ENCODE data around the gene IL20RA.

- no peak for TF ChIP-seq SP4 (IDR thresholded peaks at IDR 0.05; ENCODE audit: low read length)
- no peak for TF ChIP-seq MAX (IDR thresholded peaks at IDR 0.05)
- TF ChIP-seq JUN (IDR thresholded peaks at IDR 0.05; ENCODE audit: low read depth, low read length): no peak
- TF ChIP-seq, protein P1, sequence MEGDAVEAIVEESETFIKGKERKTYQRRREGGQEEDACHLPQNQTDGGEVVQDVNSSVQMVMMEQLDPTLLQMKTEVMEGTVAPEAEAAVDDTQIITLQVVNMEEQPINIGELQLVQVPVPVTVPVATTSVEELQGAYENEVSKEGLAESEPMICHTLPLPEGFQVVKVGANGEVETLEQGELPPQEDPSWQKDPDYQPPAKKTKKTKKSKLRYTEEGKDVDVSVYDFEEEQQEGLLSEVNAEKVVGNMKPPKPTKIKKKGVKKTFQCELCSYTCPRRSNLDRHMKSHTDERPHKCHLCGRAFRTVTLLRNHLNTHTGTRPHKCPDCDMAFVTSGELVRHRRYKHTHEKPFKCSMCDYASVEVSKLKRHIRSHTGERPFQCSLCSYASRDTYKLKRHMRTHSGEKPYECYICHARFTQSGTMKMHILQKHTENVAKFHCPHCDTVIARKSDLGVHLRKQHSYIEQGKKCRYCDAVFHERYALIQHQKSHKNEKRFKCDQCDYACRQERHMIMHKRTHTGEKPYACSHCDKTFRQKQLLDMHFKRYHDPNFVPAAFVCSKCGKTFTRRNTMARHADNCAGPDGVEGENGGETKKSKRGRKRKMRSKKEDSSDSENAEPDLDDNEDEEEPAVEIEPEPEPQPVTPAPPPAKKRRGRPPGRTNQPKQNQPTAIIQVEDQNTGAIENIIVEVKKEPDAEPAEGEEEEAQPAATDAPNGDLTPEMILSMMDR (IDR thresholded peaks at IDR 0.05; ENCODE audit: control extremely low read depth in 1 of 3, insufficient read depth in 1 of 3, low read depth in 1 of 3, low read length in 3 of 3): no peak
- TF ChIP-seq CHD2 (IDR thresholded peaks at IDR 0.05; ENCODE audit: low read length): no peak
- TF ChIP-seq KDM1A (IDR thresholded peaks at IDR 0.05; ENCODE audit: borderline replicate concordance, low read length): no peak
These were observed 42.8 kb downstream of the IL20RA start for GRCh38 chr6:137001977-137002302.
